GM12874 (cell line): Measurements from ENCODE around the gene DERA.

Experiments used
- TF ChIP-seq, protein P1 (sequence below): IDR thresholded peaks from 2 replicates; pipeline ENCODE4 v1.5.1; 2011; ENCODE audit warnings: low read depth, mild to moderate bottlenecking, control low read depth, low read length, moderate library complexity; ENCODE audit not compliant: insufficient read depth

DERA gene

DNA sequence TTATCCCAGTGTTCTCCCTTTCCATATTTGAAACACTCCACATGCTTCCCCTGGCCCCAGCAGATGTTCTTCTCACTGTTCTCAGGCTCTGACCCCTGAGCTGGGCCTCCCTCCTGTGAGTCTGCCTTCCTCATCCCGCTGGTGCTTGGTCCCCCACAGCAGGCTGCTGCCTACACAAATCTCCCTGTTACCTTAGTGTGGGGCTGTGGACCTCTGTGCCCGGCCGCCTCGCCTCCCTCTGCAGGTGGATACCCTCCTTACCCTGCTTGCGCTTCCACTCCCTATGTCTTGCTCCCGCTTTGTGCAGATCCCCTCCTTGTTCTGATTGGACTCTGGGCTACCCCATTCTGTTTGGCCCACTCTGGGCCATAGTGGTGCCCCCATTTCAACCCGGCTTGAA is 6.9 kb downstream of the DERA start:
- TF ChIP-seq, protein P1, sequence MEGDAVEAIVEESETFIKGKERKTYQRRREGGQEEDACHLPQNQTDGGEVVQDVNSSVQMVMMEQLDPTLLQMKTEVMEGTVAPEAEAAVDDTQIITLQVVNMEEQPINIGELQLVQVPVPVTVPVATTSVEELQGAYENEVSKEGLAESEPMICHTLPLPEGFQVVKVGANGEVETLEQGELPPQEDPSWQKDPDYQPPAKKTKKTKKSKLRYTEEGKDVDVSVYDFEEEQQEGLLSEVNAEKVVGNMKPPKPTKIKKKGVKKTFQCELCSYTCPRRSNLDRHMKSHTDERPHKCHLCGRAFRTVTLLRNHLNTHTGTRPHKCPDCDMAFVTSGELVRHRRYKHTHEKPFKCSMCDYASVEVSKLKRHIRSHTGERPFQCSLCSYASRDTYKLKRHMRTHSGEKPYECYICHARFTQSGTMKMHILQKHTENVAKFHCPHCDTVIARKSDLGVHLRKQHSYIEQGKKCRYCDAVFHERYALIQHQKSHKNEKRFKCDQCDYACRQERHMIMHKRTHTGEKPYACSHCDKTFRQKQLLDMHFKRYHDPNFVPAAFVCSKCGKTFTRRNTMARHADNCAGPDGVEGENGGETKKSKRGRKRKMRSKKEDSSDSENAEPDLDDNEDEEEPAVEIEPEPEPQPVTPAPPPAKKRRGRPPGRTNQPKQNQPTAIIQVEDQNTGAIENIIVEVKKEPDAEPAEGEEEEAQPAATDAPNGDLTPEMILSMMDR = no peak

DNA sequence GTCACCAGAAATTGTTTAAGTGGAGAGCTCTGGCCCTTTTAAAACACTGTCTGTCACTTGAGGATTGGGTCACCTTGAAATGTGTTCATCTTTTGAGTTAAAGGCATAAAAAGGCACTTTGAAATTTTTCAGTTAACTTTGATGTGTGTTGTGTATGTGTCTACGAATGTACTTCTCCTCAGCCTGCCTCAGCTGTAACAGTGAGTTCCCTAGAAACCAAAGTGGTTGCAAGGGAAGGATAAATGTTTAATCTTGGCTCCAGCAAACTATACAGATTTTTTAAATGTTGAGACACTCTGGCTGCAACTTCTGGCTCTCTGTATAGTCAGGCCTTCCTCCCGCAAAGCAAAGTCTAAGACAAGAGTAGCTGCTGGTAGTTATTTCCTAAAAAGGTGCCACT is 8.3 kb downstream of the DERA start:
- TF ChIP-seq, protein P1 = no peak

DNA sequence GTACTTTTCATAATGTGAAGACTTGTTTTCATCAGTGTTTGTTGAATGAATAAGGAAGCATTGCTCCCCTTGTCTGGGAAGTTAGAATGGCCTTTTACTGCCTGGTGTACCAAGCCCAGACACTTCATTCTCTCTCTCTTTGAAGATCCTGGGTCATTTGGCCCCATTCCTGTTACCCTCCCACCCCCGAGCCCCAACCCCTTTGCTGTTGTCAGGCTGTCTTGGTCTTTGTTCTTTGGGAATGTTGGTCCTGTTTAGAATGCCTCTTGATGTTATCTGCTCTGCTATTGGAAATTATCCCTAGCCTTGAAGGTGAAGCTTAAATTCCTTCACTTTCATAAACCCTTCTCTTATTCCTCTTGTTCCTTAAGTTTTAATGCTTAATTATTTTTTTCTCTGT is 13.8 kb downstream of the DERA start:
- TF ChIP-seq, protein P1 = no peak

DNA sequence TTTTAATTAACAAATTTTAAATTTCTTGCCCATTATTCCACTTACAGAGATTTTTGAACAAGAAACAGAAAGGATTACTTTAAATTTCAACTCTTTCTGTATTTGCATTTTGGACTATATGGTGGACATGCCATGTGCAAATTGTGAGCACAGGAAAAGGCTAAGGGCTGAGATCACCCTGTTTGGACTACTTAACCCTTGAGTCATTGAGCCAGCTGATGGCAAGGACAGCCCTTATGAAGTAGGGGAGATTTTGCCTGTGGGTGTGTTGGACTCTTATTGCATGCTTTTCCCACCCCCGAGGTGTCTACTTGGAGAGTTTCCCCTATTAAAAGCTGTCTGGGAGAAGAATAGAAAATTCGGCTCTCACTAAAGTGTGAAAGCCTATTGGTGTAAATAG is 17.2 kb downstream of the DERA start:
- TF ChIP-seq, protein P1 = no peak

DNA sequence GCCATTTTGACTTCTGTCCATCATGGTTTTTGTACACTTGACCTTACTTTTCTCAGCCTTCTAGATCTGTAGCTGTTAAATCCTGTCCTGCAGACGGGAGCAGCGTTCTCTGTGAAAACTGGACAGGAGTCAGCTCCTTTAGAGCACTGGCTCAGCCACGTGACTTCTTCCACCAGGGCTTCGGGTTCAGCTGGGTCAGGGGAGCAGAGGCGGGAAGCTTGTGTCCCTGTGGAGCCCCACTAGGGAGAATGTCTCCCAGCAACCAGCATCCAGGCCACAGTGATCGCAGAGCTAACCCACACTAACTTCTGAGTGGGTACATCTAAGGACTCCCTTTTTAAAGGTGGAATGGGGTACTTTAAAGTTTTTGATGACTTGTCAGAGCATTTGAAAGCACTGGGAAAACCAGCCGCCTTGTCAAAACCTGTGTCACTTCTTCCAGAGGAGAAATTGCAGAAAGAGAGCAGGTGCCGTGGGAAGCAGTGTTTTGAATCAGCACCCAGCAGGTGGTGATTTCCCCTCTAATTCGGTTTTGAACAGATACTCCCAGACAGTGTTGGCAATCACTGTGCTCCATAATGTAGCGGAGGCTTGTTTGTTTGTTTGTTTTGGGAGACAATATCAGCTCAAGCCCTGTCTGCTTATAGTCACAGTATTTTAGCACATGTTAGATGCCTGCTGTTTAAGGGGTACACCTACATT is 17.9 kb downstream of the DERA start:
- TF ChIP-seq, protein P1 = no peak

DNA sequence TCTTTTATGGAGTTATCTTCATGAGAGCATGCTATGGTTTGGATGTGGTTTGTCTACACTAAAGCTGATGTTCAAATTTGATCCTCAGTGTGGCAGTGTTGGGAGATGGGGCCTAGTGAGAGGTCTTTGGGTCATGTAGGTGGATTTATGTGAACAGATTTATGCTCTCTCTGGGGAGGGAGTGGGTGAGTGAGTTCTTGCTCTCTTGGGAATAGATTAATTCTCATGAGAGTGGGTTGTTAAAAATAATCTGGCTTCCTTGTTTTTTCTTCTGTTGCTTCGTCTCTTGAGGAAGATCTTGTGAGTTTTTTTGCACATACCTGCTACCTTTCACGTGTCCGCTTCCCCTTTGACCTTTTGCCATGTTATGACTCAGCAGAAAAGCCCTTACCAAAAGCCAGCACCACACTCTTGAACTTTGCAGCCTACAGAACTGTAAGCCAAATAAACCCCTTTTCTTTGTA is 20.5 kb downstream of the DERA start:
- TF ChIP-seq, protein P1 = peak; percentile 9; the same call in 1 of the 2 replicates

DNA sequence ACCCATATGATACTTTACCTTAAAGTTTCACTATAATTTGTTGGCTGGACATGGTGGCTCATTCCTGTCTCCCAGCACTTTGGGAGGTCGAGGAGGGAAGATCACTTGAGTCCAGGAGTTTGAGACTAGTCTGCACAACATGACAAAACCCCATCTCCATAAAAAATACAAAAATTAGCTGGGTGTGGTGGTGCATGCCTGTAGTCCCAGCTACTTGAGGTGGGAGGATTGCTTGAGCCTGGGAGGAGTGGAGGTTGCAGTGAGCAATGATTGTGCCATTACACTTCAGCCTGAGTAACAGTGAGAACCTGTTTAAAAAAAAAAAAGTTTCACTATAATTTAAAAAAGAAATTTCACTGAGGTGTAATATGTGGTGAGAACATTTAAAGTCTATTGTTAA is 21.2 kb downstream of the DERA start:
- TF ChIP-seq, protein P1 = no peak
